ENCODE results near the gene TUBG2.
"Not testable (repeated sequence)": the region's sequence is repeated elsewhere in the genome, so short reads cannot be mapped to it uniquely, and the experiment has no call there.

GRCh38 chr17:42659932-42660274 lies 819 bp downstream of the TUBG2 start:
- not testable (repeated sequence) for TF ChIP-seq CTCF (conservative IDR thresholded peaks at IDR 0.05); EZH2 (IDR thresholded peaks at IDR 0.05; ENCODE audit: low read depth)

All from PC-9 (cell line).